GM15510 (cell line): ENCODE data around the gene TSPAN11.

Experiments
- POLR2A ChIP-seq: IDR thresholded peaks from 3 replicates; pipeline ENCODE4 v1.6.1; 2011; ENCODE audit warnings: borderline replicate concordance; ENCODE audit not compliant: insufficient read length; ENCODE audit errors: extremely low read depth

TSPAN11 gene

DNA sequence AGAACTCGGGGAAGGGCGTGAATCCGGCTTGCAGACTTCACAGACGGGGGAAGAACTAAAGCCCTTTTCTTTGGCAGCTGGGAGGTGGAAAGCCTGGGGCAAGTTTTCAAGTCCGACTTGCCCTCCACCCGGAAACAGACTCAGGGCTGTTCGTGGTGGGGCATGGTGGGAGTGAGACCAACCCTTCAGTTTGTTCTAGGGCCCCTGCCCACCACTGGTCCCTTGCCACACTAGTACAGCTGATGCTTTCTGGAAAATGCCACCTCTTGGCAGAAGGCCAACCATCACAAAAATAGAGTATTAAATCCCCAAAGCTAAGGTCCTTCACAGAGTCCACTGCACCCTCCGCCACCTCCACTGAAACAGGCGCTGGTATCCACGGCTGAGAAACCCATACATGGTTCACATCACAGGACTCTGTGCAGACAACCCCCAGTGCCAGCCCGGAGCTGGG is 96.8 kb downstream of the TSPAN11 start:
- TF ChIP-seq POLR2A: no peak

DNA sequence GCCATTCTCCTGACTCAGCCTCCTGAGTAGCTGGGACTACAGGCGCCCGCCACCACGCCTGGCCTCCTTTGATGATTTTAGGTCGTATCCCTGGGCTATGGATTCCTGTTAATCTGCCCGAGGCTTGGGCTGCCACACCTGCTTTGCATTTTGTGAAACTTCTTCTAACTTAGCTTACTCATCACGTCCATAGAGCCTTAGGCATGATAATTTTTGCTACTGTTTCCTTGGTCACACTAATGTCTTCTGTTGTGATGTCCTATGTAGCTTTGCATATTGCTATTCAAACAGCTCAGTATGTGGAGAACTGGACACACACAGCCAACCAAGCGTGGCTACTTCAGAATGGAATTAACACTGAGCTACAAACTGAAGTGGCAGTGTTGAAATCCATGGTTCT is 99.7 kb downstream of the TSPAN11 start:
- TF ChIP-seq POLR2A: no peak

DNA sequence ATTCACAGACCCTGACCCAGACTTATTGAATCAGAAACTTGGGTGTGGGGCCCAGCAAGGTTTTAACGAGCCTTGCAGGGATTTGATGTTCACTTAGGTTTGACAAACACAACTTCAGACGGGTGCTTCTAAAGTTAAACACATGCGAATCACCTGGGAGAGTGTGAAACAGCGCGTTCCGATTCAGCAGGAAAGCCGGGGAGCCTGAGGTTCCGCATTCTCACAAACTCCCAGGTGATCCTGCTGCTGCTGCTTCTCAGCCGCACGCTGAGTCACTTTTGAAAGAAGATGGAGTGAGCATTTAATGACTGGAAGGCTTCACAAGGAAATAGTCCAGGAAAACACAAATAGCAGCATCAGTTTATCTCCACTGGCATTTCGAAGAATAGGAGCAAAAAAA is 102.9 kb downstream of the TSPAN11 start:
- TF ChIP-seq POLR2A: no peak

DNA sequence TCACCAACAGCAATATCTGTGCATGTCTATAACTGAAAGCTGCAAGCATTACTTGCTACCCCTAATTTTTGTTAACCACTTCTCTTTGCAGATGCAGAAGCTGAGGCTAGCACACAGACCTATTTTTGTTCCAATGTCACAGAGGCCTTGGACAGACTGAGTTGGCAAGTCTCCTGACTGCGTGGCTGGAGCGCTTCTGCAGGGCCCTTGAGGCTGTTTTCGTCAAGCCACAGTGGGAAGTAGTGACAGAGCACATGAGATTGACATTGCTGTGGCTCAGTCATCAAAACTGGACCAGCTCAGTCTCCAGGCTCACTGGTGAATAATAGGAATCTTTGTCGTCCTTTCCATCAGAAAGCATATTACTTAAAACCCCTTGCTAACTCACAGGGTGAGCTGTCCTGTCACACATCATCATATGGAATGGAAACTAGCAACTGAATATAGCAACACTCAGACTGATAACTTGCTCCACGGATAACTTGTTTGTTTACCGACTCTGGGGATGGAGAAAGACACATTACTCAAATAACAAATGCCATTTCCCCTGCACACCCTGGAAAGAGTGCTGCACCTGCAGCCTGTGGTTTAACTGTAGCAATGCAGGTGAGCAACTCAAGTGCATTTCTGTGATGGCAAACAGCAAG is 103.5 kb downstream of the TSPAN11 start:
- TF ChIP-seq POLR2A: no peak

DNA sequence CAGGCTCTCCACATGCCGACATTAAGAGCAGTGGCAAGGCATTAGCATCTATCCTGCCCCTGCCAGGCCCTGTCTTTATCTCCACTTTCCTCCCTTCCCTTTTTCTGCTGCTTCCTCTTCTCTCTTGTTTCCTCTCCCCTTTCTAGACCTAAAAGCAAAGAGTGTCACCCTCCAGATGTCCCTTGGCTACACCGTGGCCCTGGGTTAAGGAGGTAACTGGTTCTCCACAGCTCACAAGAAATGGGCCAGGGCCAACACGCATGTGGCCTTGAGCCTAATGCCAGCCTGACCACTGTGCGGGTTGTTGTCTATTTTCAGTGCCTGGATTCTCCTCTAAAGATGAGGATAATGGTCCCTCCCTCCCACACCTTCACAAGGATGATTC is 105.4 kb downstream of the TSPAN11 start:
- no peak for TF ChIP-seq POLR2A

DNA sequence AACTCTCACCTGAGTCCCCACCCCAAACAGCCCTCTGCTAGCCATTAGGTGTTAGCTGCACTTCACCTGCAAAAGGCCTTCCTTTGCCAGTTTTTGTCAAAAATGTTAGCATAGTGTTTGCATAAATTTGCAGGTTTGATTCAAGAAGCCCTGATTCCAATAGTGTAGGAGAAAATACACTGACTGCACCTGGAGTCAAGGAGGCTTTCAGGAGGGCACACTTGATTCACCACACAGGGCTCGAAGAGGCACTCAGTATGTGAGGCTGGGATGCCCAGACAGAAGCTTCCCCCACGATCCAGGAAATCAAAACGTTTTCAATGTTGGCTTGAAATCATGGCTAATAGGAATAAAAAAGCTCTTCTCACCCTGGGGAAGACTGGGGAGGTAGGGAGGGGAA is 106.6 kb downstream of the TSPAN11 start:
- TF ChIP-seq POLR2A: no peak

DNA sequence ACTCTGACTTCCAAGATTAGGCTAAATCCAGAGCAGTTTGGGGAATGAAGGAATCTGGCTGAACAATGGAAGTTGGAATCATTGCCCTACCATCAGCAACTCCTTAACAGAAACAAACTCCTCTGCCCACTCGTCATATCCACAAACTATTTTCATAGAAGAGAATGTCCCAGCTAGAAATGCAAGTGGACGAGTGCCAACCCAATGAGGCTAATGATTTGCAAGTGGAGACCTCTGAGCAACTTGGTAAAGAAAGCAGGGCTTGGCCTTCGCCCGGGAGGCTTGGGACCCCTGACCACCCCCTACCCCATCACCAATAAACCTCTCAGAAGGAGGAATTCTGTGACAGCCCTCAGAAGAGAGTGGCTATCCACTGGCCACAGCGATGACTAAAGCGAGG is 107.1 kb downstream of the TSPAN11 start:
- no peak for TF ChIP-seq POLR2A

DNA sequence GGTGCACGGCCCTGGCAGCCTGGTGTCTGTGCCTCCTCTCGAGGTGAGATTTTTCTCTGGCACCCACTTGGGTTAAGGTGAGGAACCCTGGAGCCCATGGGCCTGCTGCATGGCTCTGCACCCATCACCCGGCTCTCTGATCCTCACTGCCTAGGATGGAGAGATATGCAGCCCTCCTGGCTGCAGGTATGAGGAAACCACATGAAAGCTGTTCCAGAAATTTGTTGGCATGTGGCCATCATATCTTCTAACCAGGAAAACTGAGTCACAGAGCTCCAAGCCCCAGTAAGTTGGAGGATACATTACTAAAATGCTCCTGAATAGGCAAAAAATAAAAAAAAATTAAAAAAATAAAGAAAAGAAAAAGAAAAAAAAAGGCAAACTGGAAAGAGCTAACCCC is 107.8 kb downstream of the TSPAN11 start:
- TF ChIP-seq POLR2A: no peak

DNA sequence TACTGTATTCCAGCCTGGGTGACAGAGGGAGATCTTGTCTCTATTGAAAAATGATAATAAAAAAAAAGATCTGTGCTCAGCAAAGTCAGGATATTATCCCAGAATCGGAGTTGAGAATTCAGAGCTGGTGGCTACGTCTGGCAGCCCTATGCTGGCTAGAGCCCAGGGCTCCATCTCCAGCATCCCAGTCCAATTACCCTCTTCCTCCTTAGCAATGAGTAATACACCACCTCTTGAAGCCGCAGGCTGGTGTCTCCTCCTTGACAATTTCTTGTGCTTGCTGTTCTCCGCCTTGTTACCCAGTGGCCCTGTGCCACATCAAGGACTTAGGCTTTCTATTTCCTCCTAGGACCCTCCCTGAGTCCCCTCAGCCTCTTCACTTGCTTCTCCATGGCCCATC is 108.7 kb downstream of the TSPAN11 start:
- no peak for TF ChIP-seq POLR2A

DNA sequence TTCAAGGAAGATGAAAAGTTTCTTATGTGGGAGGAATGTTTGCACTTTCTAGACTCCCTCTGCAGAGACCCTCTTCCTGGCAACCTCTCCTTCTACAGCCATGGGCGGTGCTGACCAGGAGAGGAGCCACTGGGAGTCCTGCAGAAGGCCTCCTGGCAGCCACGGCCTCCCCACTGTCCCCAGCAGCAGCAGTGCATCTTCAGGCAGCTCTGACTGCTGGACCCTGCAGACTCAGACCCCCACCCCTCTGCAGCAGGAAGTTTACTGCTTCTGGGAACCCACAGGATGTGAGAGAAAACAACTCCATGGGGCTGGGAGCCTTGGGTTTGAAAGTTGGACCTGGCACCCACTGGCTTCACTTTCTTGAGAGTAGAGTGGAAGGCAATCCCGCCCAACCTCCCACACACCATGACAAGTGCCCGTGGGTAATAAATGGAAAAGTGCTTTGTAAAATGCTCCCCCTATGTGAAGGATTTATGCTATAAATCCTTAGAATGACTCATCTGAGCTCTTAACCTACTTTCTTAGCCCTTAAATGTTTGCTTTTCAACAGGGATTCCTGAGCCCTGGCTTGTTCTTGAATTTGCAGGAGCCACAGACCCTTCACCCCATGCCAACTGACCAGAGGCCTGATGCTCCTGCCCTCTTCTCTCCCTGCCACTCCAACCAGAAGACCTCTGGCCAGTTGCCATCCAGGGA is 109.6 kb downstream of the TSPAN11 start:
- TF ChIP-seq POLR2A: no peak

DNA sequence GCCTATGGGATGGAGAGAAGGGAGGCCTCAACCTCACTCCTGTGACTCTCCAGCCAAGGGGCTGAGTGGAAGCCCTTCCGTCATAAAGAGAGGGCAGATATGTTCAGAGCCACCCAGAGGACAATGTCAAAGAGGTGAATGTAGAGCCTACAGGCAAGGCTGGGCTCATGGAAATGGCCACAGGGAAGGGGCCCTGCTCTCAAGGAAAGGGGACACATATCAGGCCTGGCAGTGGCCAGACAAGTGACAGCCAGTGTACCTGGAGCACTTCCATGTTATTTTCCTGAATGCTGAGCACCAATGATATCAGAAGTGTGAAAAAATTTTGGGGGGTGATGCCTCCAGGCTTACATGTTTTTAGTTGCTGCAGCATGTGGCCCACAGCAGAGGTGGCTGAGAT is 110.5 kb downstream of the TSPAN11 start:
- no peak for TF ChIP-seq POLR2A

DNA sequence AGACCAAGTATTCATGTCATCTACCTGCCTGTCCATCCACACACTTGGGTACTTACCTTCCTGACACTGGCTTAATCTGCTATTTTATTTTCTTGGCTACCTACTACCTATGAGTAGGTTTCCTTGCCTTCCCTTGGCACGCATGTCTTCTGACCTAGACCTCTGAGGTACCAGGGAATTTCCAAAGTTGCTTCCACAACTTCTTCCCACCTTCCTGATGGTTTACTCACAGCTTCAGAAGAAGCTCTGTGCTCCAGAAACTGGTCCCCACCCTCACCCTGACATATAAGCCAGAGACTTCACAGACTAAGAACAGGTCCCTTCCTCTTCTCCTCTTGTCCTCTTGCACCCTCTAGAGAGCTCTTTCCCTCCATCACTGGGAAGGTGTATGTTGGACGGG is 111.4 kb downstream of the TSPAN11 start:
- no peak for TF ChIP-seq POLR2A

DNA sequence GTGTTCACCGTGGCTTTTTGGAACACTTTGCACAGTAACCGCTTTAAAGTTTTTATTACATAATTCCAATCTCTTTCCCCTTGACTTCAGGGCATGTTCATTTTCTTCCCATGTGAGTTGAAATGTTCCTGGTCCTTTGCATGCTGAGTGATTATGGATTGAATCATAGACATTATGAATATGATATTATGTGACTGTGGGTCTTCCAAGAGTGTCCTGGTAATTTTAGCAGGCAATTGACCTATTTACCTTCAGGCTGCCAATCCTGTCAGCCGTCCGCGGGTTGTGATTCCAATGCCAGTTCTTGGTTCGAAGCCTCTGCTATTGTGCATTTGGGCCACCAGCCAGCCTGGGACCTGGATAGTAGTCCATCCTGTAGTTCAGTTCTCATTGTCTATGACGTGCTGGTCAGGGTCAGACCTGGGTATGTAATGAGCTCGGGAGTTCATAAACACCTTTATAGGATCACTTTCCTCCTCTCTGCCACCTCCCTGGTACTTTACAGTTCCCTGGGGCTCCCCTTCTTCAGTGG is 114.6 kb downstream of the TSPAN11 start:
- TF ChIP-seq POLR2A: no peak
